Adrenal gland (tissue), 5 donors: ENCODE data around the gene PIK3AP1.

ENCODE experiments used
- POLR2A ChIP-seq, 2 donors: fragments of 450-650 bp; IDR thresholded peaks; one replicate each; pipeline ENCODE4 v1.6.1; 2017; ENCODE audit warnings: antibody characterized with exemption in 2 of 2, mild to moderate bottlenecking in 2 of 2, moderate library complexity in 1 of 2
- TF ChIP-seq, protein P1 (sequence below), 6 experiments: fragments of 450-650 bp in 4 of 6; fragments of 200-600 bp in 2 of 6; sonication (generic) in 1 of 6; IDR thresholded peaks; 1 replicate in 5 of 6; 2 replicates in 1 of 6; pipeline versions ENCODE4 v1.5.1 to v1.8.0; 2016 to 2021; ENCODE audit warnings: antibody characterized with exemption in 6 of 6, mild to moderate bottlenecking in 2 of 6, moderate library complexity in 1 of 6
- donor health status: DM: no; HTN: no; CAD: no.

DNA sequence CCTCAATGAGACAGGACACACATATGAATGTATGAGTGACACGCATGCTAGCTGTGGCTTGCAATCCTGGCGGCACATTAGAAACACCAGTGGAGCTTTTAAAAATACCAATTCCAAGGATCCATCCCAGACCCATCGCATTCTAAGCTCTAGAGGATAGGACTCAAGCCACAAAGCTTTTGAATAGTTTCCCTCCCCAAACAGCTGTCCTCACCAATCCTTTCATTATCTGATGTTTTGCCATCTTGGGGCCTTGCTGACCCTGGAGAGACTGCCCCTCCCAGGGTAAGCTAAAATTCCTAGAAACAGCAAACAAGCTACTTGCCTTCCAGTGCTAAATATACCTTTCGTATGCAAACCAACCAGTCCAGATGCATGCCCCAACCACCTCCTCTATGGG, 124.6 kb downstream of the PIK3AP1 start:
- TF ChIP-seq, protein P1, sequence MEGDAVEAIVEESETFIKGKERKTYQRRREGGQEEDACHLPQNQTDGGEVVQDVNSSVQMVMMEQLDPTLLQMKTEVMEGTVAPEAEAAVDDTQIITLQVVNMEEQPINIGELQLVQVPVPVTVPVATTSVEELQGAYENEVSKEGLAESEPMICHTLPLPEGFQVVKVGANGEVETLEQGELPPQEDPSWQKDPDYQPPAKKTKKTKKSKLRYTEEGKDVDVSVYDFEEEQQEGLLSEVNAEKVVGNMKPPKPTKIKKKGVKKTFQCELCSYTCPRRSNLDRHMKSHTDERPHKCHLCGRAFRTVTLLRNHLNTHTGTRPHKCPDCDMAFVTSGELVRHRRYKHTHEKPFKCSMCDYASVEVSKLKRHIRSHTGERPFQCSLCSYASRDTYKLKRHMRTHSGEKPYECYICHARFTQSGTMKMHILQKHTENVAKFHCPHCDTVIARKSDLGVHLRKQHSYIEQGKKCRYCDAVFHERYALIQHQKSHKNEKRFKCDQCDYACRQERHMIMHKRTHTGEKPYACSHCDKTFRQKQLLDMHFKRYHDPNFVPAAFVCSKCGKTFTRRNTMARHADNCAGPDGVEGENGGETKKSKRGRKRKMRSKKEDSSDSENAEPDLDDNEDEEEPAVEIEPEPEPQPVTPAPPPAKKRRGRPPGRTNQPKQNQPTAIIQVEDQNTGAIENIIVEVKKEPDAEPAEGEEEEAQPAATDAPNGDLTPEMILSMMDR (IDR thresholded peaks at IDR 0.05), result no peak
- TF ChIP-seq POLR2A (IDR thresholded peaks at IDR 0.05), result no peak
